GM23338 (cell line): Measurements from ENCODE around the gene MPL.

Experiments
- CREB1 ChIP-seq: fragments of 250-450 bp; sonication (Bioruptor Pico); IDR thresholded peaks from 2 replicates; pipeline ENCODE4 v1.5.0; 2020; ENCODE audit warnings: low read depth, mild to moderate bottlenecking, moderate library complexity
- EZH2 ChIP-seq: fragments of 200-600 bp; sonication (generic); IDR thresholded peaks from one replicate; pipeline ENCODE4 v1.8.0; 2017; ENCODE audit warnings: antibody characterized with exemption, mild to moderate bottlenecking, low read depth; ENCODE audit not compliant: unreplicated experiment
- EZH2phosphoT487 ChIP-seq: fragments of 200-600 bp; sonication (generic); IDR thresholded peaks from one replicate; pipeline ENCODE4 v1.8.1; 2018; ENCODE audit warnings: antibody characterized with exemption; ENCODE audit not compliant: unreplicated experiment
- POLR2AphosphoS5 ChIP-seq: IDR thresholded peaks from 2 replicates; pipeline ENCODE4 v1.6.1; 2016; ENCODE audit warnings: antibody characterized with exemption, low read depth
- TF ChIP-seq, protein P1 (sequence below), 2 experiments: fragments of 200-600 bp in 1 of 2; sonication (generic) in 1 of 2; conservative IDR thresholded peaks; 2 replicates each; pipeline versions ENCODE4 v1.5.1 to v1.6.1; 2016 to 2017; ENCODE audit warnings: antibody characterized with exemption in 2 of 2, low read depth in 2 of 2, mild to moderate bottlenecking in 2 of 2, moderate library complexity in 1 of 2
- TF ChIP-seq, protein P2 (sequence below): IDR thresholded peaks from one replicate; pipeline ENCODE4 v1.6.1; 2018; ENCODE audit warnings: antibody characterized with exemption; ENCODE audit not compliant: unreplicated experiment
- TF ChIP-seq, protein P3 (sequence below): IDR thresholded peaks from 2 replicates; pipeline ENCODE4 v1.6.1; 2016; ENCODE audit warnings: antibody characterized with exemption

DNA sequence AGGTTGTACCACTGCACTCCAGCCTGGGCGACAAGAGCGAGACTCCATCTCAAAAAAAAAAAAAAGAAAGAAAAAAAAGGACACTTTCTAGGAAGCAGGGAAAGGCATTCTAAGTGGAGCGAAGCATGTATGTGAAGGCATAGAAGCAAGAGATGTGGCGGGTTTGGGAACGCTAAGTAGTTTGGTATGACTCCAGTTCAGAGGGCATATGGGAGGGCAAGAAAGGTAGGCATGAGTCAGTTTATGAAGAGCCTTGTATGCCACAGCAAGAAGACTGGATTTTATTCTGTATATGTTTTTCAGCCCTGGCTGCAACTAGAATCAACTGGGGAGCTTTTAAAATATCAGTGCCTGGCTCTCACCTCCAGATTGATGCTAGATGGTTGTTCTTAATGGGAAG is 34.6 kb downstream of the MPL start:
- TF ChIP-seq, protein P1, sequence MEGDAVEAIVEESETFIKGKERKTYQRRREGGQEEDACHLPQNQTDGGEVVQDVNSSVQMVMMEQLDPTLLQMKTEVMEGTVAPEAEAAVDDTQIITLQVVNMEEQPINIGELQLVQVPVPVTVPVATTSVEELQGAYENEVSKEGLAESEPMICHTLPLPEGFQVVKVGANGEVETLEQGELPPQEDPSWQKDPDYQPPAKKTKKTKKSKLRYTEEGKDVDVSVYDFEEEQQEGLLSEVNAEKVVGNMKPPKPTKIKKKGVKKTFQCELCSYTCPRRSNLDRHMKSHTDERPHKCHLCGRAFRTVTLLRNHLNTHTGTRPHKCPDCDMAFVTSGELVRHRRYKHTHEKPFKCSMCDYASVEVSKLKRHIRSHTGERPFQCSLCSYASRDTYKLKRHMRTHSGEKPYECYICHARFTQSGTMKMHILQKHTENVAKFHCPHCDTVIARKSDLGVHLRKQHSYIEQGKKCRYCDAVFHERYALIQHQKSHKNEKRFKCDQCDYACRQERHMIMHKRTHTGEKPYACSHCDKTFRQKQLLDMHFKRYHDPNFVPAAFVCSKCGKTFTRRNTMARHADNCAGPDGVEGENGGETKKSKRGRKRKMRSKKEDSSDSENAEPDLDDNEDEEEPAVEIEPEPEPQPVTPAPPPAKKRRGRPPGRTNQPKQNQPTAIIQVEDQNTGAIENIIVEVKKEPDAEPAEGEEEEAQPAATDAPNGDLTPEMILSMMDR (conservative IDR thresholded peaks at IDR 0.05; ENCODE audit: low read depth in 2 of 2): no peak
- TF ChIP-seq POLR2AphosphoS5 (no peak), EZH2phosphoT487 (no peak), CREB1 (no peak), EZH2 (no peak)
- TF ChIP-seq, protein P2, sequence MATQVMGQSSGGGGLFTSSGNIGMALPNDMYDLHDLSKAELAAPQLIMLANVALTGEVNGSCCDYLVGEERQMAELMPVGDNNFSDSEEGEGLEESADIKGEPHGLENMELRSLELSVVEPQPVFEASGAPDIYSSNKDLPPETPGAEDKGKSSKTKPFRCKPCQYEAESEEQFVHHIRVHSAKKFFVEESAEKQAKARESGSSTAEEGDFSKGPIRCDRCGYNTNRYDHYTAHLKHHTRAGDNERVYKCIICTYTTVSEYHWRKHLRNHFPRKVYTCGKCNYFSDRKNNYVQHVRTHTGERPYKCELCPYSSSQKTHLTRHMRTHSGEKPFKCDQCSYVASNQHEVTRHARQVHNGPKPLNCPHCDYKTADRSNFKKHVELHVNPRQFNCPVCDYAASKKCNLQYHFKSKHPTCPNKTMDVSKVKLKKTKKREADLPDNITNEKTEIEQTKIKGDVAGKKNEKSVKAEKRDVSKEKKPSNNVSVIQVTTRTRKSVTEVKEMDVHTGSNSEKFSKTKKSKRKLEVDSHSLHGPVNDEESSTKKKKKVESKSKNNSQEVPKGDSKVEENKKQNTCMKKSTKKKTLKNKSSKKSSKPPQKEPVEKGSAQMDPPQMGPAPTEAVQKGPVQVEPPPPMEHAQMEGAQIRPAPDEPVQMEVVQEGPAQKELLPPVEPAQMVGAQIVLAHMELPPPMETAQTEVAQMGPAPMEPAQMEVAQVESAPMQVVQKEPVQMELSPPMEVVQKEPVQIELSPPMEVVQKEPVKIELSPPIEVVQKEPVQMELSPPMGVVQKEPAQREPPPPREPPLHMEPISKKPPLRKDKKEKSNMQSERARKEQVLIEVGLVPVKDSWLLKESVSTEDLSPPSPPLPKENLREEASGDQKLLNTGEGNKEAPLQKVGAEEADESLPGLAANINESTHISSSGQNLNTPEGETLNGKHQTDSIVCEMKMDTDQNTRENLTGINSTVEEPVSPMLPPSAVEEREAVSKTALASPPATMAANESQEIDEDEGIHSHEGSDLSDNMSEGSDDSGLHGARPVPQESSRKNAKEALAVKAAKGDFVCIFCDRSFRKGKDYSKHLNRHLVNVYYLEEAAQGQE: no peak
- TF ChIP-seq, protein P3, sequence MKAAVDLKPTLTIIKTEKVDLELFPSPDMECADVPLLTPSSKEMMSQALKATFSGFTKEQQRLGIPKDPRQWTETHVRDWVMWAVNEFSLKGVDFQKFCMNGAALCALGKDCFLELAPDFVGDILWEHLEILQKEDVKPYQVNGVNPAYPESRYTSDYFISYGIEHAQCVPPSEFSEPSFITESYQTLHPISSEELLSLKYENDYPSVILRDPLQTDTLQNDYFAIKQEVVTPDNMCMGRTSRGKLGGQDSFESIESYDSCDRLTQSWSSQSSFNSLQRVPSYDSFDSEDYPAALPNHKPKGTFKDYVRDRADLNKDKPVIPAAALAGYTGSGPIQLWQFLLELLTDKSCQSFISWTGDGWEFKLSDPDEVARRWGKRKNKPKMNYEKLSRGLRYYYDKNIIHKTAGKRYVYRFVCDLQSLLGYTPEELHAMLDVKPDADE: no peak
